ENCODE data around the gene CTSZ.
"Not testable (repeated sequence)": the region's sequence is repeated elsewhere in the genome, so short reads cannot be mapped to it uniquely, and the experiment has no call there.

CTSZ gene

DNA sequence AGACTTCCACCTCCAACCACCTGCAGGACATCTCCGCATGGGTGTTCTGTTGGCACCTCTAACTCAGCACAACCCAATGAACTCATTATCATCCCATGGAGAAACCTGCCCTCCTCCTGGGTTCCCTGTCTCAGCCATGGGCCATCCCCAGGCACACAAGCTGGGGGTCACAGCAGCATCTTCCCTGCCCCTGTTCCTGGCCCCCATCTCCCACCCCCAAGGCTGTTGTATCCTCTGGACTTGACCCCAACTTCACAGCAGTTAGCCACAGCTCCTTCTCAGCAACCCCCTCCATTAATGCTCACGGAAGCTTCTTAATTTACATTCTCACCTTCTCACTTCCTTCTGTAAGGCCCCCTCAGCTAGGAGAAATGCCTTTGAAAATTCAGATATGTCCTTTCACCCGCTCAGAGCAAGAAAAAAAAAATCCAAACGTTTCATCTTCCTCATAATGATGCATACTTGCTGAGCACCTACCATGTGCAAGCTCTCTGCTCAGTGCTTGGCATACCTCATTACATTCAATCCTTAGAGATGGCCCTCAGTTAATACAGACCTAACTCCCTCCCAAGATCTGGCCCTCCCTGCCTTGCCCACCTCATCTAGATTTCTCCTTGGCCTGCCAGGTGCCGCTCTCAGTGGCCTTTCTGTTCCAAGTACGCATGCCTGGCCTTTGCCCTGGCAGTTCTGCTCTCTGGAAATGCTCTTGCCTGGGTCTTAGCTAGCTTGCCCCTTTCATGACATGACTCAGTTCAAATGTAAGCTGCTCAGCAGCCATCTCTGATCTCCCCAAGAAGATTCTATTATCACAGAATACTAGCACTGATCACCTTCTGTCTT, 28.5 kb downstream of the CTSZ start:
- no peak for DNase-seq (ENCODE audit: low spot score)

DNA sequence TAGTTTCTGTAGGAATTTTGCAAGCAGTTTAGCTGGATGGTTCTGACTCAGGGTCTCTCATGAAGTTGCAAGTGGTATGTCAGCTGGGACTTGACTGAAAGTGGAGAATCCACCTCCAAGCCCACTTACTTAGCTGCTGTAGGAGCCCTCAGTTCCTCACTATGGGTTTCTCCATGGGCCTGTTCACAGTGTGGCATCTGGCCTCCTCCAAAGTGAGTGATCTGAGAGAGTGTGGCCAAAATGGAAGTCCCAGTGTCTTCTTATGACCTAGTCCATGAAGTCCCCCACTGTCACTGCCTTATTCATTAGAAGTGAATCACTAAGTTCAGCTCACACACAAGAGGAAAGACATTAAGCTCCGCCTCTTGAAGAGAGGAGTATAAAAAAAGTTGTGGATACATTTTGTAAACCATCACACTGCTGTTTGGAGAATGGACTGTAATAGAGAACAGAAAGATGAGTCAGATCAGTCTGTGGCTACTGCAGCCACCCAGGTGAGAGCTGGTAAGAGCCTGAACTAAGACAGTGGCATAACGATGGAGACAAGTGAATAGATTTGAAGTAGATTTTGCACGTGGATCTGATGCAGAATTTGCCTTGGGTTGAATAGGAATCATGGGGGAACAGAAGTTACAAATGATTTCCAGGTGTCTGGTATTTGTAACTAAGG, 30.9 kb downstream of the CTSZ start:
- no peak for DNase-seq (ENCODE audit: low spot score)

DNA sequence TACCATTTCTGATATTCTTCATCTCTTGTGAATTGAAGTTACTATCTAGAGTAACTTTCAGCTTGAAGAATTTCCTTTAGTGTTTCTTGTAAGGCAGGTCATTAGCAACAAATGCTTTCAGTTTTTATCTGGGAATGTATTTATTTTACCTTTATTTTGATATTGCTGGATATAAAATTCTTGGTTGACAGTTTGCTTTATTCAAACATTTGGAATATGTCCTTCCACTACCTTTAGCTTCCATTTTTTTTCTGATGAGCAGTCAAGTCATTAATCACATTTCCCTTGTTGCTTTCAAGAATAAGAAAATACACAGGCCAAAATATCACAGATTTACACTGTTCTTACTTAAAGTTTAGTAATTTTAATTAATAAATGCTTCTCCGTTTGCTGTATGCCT, 31.7 kb downstream of the CTSZ start:
- no peak for DNase-seq (ENCODE audit: low spot score)

DNA sequence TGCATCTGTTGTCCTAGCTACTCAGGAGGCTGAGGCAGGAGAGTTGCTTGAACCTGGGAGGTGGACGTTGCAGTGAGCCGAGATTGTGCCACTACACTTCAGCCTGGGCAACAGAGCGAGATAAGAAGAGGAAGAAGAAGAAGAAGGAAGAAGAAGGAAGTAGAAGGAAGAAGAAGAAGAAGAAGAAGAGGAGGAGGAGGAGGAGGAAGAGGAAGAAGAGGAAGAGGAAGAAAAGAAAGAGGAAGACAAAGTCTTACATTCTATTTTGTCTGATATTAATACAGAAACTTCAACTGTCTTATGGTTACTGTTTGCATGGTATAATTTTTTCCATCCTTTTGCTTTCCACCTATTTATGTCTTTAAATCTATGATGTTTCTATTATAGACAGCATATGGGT, 33.2 kb downstream of the CTSZ start:
- DNase-seq (ENCODE audit: low spot score) = no peak

DNA sequence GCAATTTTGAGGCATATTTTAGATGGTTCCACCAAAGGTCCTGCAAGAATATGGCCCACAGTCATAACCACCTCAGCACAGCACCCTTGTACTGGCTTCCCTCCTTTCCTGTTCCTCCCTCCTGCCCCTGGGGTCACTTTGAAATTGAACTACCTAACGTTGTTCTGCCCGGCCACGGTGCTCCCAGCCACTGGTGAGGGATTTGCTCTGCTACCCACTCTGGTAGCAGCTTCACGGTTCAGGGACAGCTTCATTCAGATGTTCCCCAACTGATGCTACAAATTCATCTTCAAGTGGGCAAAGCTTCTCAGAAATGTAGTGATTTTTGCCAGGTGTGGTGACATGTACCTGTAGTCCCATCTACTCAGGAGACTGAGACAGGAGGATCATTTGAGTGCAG, 33.9 kb downstream of the CTSZ start:
- DNase-seq (ENCODE audit: low spot score) = no peak

DNA sequence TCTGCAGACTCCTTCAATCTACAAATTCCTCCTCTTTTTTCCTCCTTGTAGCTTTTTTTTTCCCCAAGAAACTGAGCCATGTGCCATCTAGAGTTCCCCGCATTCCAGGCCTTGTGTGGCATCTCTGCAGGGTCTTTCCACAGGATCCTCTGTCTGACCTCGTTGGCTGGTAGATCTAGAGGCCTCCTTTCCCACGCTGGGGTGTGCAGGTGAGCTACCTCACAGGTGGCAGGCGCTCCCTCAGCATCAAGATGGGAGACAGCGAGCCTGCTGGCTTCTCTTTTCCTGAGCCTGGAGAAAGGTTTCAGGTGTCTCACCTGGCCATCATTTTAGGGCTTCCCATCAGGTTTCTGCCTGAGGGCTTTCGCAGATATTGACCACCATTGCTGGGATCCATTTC, 35.6 kb downstream of the CTSZ start:
- no peak for DNase-seq (ENCODE audit: low spot score)

DNA sequence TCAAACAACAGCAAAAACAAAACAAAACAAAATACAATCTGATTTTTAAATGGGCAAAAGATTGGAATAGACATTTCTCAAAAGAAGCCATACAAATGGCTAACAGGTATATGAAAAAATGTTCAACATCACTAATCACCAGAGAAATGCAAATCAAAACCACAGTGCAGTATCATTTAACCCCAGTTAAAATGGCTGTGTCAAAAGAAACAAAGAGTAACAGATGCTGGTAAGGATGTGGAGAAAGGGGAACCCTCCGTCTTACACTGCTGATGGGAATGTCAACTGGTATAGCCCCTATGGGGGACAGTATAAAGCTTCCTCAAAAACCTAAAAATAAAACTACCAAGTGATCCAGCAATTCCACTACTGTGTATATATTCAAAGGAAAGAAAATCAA, 36.9 kb downstream of the CTSZ start:
- no peak for DNase-seq (ENCODE audit: low spot score)

DNA sequence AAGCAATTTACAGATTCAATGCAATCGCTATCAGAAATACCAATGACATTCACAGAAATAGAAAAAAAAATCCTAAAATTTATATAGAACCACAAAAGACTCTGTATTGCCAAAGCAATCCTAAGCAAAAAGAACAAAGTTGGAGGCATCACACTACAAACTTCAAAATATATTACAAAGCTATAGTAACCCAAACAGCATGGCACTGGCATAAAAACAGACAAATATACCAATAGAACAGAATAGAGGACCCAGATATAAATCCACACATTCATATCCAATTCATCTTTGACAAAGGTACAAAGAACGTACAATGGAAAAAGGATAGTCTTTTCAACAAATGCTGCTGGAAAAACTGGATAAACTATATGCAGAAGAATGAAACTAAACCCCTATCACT, 37.6 kb downstream of the CTSZ start:
- DNase-seq (ENCODE audit: low spot score) = no peak

DNA sequence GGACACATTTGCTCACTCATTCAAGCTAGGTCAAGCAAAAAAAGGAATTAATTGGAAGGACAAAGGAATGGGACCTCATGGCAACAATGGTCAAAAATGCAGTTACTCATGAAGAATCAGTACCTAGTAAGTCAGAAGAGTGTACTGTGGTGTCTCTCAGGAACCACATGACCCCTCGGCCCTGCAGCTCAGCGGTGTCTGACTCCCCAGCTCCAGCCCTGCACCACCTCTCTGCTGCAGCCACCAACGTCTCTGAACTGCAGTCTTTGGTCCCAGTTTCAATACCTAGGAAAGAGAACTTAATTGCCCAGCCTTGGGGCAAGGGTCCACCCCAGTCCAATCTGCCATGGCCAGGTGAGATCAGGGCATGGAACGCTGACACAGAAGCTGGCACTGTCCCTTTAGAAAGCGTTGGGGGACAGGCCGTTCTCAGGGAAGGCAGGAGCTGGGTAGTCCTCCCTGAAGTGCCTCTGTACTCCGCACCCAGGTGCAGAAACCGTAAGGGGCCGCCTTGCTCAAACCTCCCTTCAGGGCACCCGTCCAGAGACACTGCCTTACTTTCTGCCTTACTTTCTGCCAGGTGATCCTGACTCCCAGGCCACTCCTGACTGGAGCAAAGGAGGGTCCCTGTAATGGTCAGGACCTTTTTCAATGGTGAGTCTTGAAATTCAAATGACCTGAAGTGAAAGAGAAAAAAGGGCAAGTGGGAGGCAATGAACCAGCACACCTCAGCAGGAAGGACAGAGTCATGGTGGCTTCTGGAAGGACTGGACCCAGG, 39.2 kb downstream of the CTSZ start:
- DNase-seq (ENCODE audit: low spot score) = no peak

DNA sequence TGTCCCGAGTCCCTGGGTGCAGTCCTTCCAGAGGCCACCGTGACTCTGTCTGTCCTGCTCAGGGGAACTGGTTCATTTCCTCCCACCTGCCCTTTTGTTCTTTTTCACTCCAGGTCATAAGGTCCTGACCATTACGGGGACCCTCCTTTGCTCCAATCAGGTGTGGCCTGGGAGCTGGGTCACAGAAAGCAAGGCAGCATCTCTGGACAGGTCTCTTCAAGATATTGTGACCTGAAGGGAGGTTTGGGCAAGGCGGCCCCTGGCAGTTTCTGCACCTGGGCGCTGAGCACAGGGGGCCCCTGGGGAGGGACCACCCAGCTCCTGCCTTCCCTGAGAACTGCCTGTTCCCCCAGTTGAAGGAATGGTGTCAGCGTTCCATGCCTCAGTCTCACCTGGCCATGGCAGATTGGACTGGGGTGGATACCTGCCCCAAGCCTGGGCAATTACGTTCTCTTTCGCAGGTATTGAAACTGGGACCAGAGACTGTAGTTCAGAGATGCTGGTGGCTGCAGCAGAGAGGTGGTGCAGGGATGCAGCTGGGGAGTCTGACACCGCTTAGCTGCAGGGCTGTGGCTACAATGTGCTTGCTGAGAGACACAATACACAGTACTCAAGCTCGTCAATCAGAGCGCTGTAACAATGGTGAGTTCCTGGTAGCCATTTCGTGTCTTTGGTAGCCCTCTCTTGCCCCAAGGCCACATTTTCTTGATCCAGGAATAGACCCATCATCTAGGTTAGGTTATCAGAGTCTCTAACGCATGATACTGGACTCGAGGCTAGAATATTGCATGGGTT, 41.6 kb downstream of the CTSZ start:
- DNase-seq (ENCODE audit: low spot score) = no peak

DNA sequence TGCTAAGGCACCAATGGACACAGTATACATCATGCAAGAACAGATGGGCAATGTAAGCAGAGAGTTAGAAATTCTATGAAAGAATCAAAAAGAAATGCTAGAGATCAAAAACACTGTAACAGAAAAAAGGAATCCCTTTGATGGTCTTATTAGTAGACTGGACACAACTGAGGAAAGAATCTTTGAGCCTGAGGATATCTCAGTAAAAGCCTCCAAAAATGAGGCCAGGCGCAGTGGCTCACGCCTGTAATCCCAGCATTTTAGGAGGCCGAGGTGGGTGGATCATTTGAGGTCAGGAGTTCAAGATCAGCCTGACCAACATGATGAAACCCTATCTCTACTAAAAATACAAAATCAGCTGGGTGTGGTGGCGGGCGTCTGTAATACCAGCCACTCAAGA, 43.1 kb downstream of the CTSZ start:
- not testable (repeated sequence) for DNase-seq (ENCODE audit: low spot score)

DNA sequence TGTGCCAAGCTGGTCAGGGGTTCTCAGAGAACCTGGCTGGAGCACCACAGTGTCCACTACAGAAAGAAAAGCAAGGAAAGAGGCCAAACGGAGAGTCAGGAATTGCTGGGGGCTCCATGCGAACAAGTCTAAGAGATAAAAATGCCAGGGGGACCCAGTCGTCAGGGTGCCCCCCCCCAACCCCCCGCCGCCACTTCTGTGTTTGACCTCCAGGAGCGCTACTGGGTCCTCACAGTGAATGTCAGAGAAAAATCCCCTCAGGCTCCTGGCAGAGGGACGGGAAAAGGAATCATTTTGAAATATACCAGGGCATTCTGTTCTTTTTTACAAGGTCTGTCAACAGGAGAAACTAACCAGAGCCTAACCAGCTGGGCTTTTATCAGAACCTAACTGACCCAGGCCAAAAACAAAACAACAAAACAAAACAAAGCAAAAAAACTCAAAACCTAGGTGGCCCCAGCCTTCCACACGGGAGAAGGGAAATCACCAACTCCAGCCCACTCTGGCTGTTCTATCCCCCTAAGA, 43.9 kb downstream of the CTSZ start:
- DNase-seq (ENCODE audit: low spot score) = no peak

DNA sequence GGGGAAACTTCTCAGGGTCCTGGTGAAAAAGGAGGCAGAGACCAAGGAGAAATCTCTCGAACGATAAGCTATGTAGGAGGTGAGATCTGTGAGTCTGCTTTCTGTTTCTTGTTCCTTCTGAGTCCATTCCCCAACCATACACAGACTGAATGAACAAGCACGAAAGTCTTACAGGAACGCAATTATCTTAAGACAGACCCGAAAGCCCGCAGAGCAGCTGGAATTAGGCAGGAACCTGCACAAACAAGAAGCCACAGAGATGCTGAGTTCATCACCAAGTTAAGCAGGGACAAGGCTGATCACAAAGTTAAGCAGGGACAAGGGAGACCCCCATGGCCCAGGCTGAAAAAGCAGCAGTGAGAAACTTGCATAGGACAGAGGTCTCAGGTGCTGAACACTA, 47.4 kb downstream of the CTSZ start:
- no peak for DNase-seq (ENCODE audit: low spot score)

DNA sequence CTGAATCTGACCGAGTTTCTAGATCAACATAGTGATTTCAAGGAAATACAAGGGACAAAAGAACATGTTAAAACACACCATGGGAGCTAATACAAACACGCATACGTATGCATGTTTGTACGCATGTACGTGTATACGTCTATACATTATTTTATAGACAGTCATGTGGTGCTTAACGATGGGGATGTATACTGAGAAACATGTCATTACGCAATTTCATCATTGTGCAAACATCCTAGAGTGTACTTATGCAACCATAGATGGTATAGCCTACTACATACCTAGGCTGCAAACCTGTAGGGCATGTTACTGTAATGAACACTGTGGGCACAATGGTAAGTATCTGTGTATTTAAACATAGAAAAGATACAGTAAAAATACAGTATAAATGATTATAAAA, 51.0 kb downstream of the CTSZ start:
- DNase-seq (ENCODE audit: low spot score) = no peak

DNA sequence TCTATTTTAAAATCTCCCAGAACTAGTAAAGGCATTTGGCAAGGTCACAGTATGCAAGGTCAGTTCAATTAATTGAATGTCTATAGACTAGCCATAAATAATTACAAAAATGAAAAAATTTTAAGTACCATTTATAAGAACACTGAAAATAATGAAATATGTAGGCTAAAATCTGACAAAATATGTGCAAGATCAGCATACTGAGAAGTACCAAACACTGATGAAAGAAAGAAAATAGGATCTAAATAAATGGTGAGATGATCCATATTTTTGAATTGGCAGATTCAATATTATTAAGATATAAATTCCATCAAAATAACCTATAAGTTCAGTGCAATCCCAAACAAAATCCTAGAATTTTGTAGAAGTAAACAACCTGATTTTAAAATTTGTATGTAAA, 54.0 kb downstream of the CTSZ start:
- DNase-seq (ENCODE audit: low spot score) = no peak

DNA sequence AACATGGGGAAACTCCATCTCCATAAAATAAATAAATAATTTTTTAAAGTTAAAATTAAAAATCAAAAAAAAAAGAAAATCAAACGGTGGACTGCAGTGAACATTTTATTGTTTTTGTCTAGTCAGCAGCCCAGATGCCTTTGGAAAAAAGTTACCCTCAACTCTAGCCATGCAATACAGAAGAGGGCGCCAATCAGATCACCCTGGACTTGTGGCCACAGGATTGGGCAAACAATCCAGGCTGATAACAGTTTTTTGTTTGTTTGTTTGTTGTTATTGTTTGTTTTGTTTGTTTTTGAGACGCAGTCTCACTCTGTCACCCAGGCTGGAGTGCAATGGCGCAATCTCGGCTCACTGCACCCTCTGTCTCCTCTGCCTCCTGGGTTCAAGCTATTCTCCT, 56.5 kb downstream of the CTSZ start:
- no peak for DNase-seq (ENCODE audit: low spot score)

DNA sequence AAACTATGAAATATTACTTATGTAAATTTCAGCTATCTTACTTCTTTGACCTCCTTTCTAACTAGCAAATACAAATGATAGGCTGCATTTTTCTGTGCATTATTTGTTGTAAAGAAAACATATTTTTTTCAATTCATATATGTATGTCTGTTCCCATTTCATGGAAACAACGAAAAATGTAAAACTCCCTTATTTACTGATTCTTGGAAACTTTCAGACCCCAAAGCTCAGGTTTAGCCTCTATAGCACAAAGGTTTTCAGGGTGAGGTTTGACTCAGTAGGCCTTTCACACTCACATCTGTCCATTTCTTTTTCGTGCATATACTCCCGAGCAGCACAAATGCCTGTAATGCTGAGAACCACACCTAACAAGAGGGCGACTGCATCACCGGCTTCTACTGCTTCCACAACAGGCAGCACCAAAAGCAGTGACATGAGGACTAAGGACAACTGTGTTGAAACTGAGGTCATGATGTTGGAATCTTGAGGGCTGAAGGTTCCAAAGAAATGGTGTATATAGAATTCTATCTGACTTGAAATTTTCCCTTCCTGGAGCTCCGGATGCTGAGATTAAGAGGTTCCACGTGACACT, 59.2 kb downstream of the CTSZ start:
- DNase-seq (ENCODE audit: low spot score) = not testable (repeated sequence)

DNA sequence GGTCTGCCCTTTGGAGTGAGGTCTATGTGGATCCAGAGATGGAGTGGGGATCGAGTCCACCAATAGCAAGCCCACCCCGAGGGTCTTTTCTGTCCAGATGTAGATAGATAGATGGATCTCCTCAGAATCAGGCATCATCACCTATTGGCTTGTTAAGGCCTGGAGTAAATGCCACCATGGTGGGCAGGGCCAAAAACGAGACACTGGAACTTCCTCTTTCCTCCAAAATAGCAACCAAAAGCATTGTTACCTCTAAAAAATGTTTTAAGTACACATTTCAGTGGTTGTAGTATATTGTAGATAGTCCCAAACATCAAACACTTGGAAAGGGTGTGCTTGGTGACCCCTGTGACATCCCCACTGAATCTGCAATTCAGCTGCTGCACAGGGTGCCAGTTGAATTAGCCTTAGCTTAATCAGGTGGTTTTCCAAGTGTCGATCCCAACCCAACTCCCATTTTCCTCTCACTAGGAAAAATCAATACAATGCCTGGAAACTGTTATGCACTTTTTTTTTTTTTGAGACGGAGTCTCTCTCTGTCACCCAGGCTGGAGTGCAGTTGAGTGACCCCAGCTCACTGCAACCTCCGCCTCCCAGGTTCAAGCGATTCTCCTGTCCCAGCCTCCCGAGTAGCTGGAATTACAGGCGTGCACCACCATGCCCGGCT, 61.0 kb downstream of the CTSZ start:
- no peak for DNase-seq (ENCODE audit: low spot score)
